GM12878 (cell line): Measurements from ENCODE around the gene FGD3. TPM values are rescaled to one million over a fixed set of nuclear protein-coding genes. Genes with fewer than 3 reads are reported as not detected.

ENCODE experiments used
- ATAC-seq: fragments of 200-7000 bp; cut with Tn5 transposase; 3 replicates; pipeline ENCODE4 v1.9.1; 2020; ENCODE audit warnings: mild to moderate bottlenecking, moderate library complexity
- BruUV-seq: library from RNA; stranded (reverse); fragments of 400-500 nt; replicated peaks from 2 replicates; lab custom pipeline; 2021; lab: Mats Ljungman, UMichigan
- CTCF ChIA-PET: fragments of 300-600 bp; sonication (Branson Sonifier 250); formaldehyde crosslinking; extraction: SDS; loops from one replicate; lab custom pipeline; 2021; ENCODE audit warnings: inconsistent platforms; lab: Yijun Ruan, JAX
- POLR2A ChIA-PET: fragments of 350-600 bp; formaldehyde crosslinking; extraction: SDS; loops from one replicate; lab custom pipeline; 2021; ENCODE audit warnings: inconsistent platforms; lab: Charles Lee
- RAD21 ChIA-PET: fragments of 300-600 bp; sonication (Branson Sonifier 250); formaldehyde crosslinking; loops from one replicate; lab custom pipeline; 2023; ENCODE audit warnings: antibody characterized with exemption; ENCODE audit not compliant: unreplicated experiment; lab: Charles Lee
- SMC1A ChIA-PET: fragments of 300-600 bp; sonication (Branson Sonifier 250); formaldehyde crosslinking; loops from one replicate; lab custom pipeline; 2023; ENCODE audit not compliant: unreplicated experiment, uncharacterized antibody; lab: Charles Lee
- DNase-seq: peaks from one replicate; pipeline ENCODE4 v3.0.0-alpha.2; 2011; ENCODE audit warnings: low read depth, low spot score
- FAIRE-seq: peaks from 3 replicates; lab custom pipeline; 2011; peaks lifted over from hg19 to GRCh38; lab: Jason Lieb, UNC
- H2AFZ ChIP-seq: 2 replicates; pipeline ENCODE4 v1.6.0; 2011; ENCODE audit warnings: low read depth, low read length, control low read depth; ENCODE audit not compliant: control insufficient read depth
- H3K27ac ChIP-seq: 2 replicates; pipeline ENCODE4 v1.5.1; 2011; ENCODE audit warnings: control low read depth; ENCODE audit not compliant: control insufficient read depth, insufficient read depth
- H3K27me3 ChIP-seq, 2 experiments: replicated peaks in 1 of 2; 2 replicates each; pipeline versions ENCODE4 v1.6.0 to v1.6.1; 2011; ENCODE audit warnings: low read length in 1 of 2; ENCODE audit not compliant: control insufficient read depth in 2 of 2, insufficient read depth in 2 of 2
- H3K36me3 ChIP-seq, 2 experiments: 2 replicates each; pipeline ENCODE4 v1.5.1; 2011; ENCODE audit warnings: low read length in 1 of 2; ENCODE audit not compliant: control insufficient read depth in 2 of 2, insufficient read depth in 2 of 2
- H3K4me1 ChIP-seq: 2 replicates; pipeline ENCODE4 v1.6.1; 2011; ENCODE audit warnings: mild to moderate bottlenecking, low read length, moderate library complexity, mixed read lengths; ENCODE audit not compliant: control insufficient read depth, insufficient read depth
- H3K4me2 ChIP-seq: 2 replicates; pipeline ENCODE4 v1.6.0; 2011; ENCODE audit warnings: control low read depth; ENCODE audit not compliant: control insufficient read depth, insufficient read depth
- H3K4me3 ChIP-seq: fragments of 200-600 bp; sonication (generic); 2 replicates; pipeline ENCODE4 v1.5.1; 2016
- H3K79me2 ChIP-seq: 2 replicates; pipeline ENCODE4 v1.6.0; 2011; ENCODE audit warnings: low read length; ENCODE audit not compliant: control insufficient read depth, insufficient read depth
- H3K9ac ChIP-seq: 2 replicates; pipeline ENCODE4 v1.8.0; 2011; ENCODE audit warnings: low read length, control low read depth, mixed read lengths; ENCODE audit not compliant: control insufficient read depth, insufficient read depth
- H3K9me3 ChIP-seq: replicated peaks from 3 replicates; pipeline ENCODE4 v1.5.1; 2011; ENCODE audit warnings: mild to moderate bottlenecking, low read length; ENCODE audit not compliant: control insufficient read depth, insufficient read depth
- H4K20me1 ChIP-seq: 2 replicates; pipeline ENCODE4 v1.6.0; 2011; ENCODE audit not compliant: control insufficient read depth, insufficient read depth
- BACH1 ChIP-seq: fragments of 450-650 bp; IDR thresholded peaks from 2 replicates; pipeline ENCODE4 v1.6.1; 2017; ENCODE audit warnings: mild to moderate bottlenecking, borderline replicate concordance
- ESRRA ChIP-seq: IDR thresholded peaks from 2 replicates; pipeline ENCODE4 v1.6.1; 2012; ENCODE audit warnings: mild to moderate bottlenecking, low read length, improper control_type of control experiment
- HDAC6 ChIP-seq: fragments of 200-600 bp; sonication (generic); IDR thresholded peaks from one replicate; pipeline ENCODE4 v1.8.0; 2017; ENCODE audit warnings: antibody characterized with exemption; ENCODE audit not compliant: unreplicated experiment
- HSF1 ChIP-seq: fragments of 150-350 bp; IDR thresholded peaks from 2 replicates; pipeline ENCODE4 v1.6.1; 2014; ENCODE audit warnings: mild to moderate bottlenecking, low read depth, low read length
- IKZF1 ChIP-seq: fragments of 450-650 bp; conservative IDR thresholded peaks from 2 replicates; pipeline ENCODE4 v1.6.1; 2017; ENCODE audit warnings: antibody characterized with exemption, mild to moderate bottlenecking
- RBBP5 ChIP-seq: fragments of 200-600 bp; sonication (generic); conservative IDR thresholded peaks from 2 replicates; pipeline ENCODE4 v1.6.1; 2016
- SMAD1 ChIP-seq: fragments of 450-650 bp; IDR thresholded peaks from 2 replicates; pipeline ENCODE4 v1.6.1; 2018; ENCODE audit warnings: mild to moderate bottlenecking, low read depth; ENCODE audit not compliant: partially characterized antibody
- SMAD5 ChIP-seq: IDR thresholded peaks from 2 replicates; pipeline ENCODE4 v1.6.1; 2016; ENCODE audit warnings: antibody characterized with exemption, low read depth
- TARDBP ChIP-seq: IDR thresholded peaks from 2 replicates; pipeline ENCODE4 v1.6.1; 2016; ENCODE audit warnings: borderline replicate concordance
- YY1 ChIP-seq: IDR thresholded peaks from 2 replicates; pipeline ENCODE4 v1.6.1; 2011; ENCODE audit warnings: low read depth, mild to moderate bottlenecking, low read length
- ZBTB4 ChIP-seq: fragments of 450-650 bp; formaldehyde crosslinking; IDR thresholded peaks from 2 replicates; pipeline ENCODE4 v1.4.0; 2022; ENCODE audit warnings: mild to moderate bottlenecking, moderate library complexity
- WGBS: methylation state at CpG from one replicate; pipeline ENCODE4 v1.1.6; 2016; ENCODE audit warnings: low lambda C conversion rate; ENCODE audit not compliant: insufficient replicate concordance, insufficient coverage; ENCODE audit errors: missing lambda C conversion rate; 5-methylcytosine and 5-hydroxymethylcytosine counted together
- in situ Hi-C: fragments of 300-500 bp; cut with MboI; formaldehyde crosslinking; loops from 9 replicates; pipeline ENCODE4 v1.14.3; 2018; ENCODE audit warnings: mixed read lengths
- intact Hi-C: fragments of 100-400 bp; cut with micrococcal nuclease; formaldehyde crosslinking; loops from one replicate; pipeline ENCODE4 v1.14.2; 2022; ENCODE audit not compliant: unreplicated experiment
- polyA plus RNA-seq, 11 experiments: library from polyadenylated mRNA; depleted of rRNA in 4 of 11; unstranded in 6 of 11; stranded (reverse) in 5 of 11; fragments of >200 nt; fragmentation: Nextera tagmentation in 4 of 11; fragmentation: Illumina TruSeq in 1 of 11; extraction: Ambion mirVana in 4 of 11; extraction: Trizol in 1 of 11; gene quantifications; 1 replicate in 1 of 11; 2 replicates in 10 of 11; pipeline versions ENCODE4 v1.2.1 to v1.2.3, GENCODE V29; 2011 to 2016; ENCODE audit warnings: inconsistent platforms in 2 of 11, missing spikeins in 2 of 11, low read depth in 1 of 11
- total RNA-seq, 4 experiments: library from RNA; depleted of rRNA in 3 of 4; stranded (reverse); fragments of >200 nt in 3 of 4; fragmentation: Illumina TruSeq in 1 of 4; extraction: Trizol in 1 of 4; gene quantifications; 2 replicates each; pipeline versions ENCODE4 v1.2.1 to v1.2.3, GENCODE V29; 2013 to 2021
- TF ChIP-seq, protein P1 (sequence below): IDR thresholded peaks from 2 replicates; pipeline ENCODE4 v1.6.1; 2012; ENCODE audit warnings: low read length, inconsistent platforms
- TF ChIP-seq, protein P2 (sequence below): fragments of 450-650 bp; formaldehyde crosslinking; IDR thresholded peaks from 2 replicates; pipeline ENCODE4 v1.4.0; 2020; ENCODE audit warnings: mild to moderate bottlenecking, moderate library complexity

FGD3 gene
- total and polyA plus RNA-seq, 10 of the 15 experiments (the other 5 are each of a cell fraction or from before 2014, with no cell fraction given), result 0.26 to 18.1 (median 12.4) TPM

DNA sequence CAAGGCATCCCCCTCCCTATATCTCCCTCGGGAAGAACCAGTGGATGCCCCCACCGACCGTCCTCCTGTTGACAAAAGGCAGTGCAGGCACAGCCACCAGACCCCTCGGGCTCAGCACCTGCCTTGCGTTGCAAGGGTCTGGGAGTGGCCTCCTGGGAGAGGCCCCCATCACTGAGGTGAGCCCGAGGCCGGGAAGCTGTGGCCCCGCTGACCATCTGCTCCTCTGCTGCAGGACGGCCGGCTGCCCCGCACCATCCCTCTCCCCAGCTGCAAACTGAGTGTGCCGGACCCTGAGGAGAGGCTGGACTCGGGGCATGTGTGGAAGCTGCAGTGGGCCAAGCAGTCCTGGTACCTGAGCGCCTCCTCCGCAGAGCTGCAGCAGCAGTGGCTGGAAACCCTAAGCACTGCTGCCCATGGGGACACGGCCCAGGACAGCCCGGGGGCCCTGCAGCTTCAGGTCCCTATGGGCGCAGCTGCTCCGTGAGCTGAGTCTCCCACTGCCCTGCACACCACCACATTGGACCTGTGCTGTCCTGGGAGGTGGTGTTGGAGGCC lies 87.9 kb downstream of the FGD3 start (continued):
- TF ChIP-seq, protein P1, sequence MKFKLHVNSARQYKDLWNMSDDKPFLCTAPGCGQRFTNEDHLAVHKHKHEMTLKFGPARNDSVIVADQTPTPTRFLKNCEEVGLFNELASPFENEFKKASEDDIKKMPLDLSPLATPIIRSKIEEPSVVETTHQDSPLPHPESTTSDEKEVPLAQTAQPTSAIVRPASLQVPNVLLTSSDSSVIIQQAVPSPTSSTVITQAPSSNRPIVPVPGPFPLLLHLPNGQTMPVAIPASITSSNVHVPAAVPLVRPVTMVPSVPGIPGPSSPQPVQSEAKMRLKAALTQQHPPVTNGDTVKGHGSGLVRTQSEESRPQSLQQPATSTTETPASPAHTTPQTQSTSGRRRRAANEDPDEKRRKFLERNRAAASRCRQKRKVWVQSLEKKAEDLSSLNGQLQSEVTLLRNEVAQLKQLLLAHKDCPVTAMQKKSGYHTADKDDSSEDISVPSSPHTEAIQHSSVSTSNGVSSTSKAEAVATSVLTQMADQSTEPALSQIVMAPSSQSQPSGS, result no peak
- no peak for TF ChIP-seq ZBTB4
- no peak for TF ChIP-seq SMAD5
- no peak for TF ChIP-seq HDAC6
- no peak for TF ChIP-seq ESRRA

GRCh38 chr9:93035821-93036351 lies 88.6 kb downstream of the FGD3 start:
- CTCF ChIA-PET, result interaction anchor here (0.6 kb wide), 1 partner anchor 93 kb away, joined by 3 read pairs; no protein-coding TSS in a partner anchor
- no peak overlapping the region for H3K27ac ChIP-seq
- intact Hi-C loops (no loop called here), in situ Hi-C loops (no loop called here)
- peaks cover 0 to 6% of the 10 kb centered on the region in 2 experiments for H3K36me3 ChIP-seq
- no peak overlapping the region for H2AFZ ChIP-seq
- ATAC-seq (no peak), DNase-seq (no peak), FAIRE-seq (no peak)
- no peaks in the 10 kb centered on the region for H3K79me2 ChIP-seq
- POLR2A ChIA-PET, result interaction anchor here (1.2 kb wide), 1 partner anchor 17 kb away, joined by 3 read pairs; no protein-coding TSS in a partner anchor
- SMC1A ChIA-PET, result no interaction called here
- no peaks in the 10 kb centered on the region for H4K20me1 ChIP-seq
- no peak overlapping the region for H3K4me3 ChIP-seq
- peaks cover 9% of the 10 kb centered on the region for H3K4me1 ChIP-seq
- H3K9me3 ChIP-seq, result no peaks in the 10 kb centered on the region
- WGBS, result 78% methylated on average over 13 of the region's 13 CpGs
- RAD21 ChIA-PET, result no interaction called here
- H3K27me3 ChIP-seq, result no peaks in the 10 kb centered on the region
- no peak overlapping the region for H3K4me2 ChIP-seq
- no peak overlapping the region for H3K9ac ChIP-seq
- BruUV-seq, result no TSS peak
- no peak for TF ChIP-seq TARDBP
- TF ChIP-seq, protein P2, sequence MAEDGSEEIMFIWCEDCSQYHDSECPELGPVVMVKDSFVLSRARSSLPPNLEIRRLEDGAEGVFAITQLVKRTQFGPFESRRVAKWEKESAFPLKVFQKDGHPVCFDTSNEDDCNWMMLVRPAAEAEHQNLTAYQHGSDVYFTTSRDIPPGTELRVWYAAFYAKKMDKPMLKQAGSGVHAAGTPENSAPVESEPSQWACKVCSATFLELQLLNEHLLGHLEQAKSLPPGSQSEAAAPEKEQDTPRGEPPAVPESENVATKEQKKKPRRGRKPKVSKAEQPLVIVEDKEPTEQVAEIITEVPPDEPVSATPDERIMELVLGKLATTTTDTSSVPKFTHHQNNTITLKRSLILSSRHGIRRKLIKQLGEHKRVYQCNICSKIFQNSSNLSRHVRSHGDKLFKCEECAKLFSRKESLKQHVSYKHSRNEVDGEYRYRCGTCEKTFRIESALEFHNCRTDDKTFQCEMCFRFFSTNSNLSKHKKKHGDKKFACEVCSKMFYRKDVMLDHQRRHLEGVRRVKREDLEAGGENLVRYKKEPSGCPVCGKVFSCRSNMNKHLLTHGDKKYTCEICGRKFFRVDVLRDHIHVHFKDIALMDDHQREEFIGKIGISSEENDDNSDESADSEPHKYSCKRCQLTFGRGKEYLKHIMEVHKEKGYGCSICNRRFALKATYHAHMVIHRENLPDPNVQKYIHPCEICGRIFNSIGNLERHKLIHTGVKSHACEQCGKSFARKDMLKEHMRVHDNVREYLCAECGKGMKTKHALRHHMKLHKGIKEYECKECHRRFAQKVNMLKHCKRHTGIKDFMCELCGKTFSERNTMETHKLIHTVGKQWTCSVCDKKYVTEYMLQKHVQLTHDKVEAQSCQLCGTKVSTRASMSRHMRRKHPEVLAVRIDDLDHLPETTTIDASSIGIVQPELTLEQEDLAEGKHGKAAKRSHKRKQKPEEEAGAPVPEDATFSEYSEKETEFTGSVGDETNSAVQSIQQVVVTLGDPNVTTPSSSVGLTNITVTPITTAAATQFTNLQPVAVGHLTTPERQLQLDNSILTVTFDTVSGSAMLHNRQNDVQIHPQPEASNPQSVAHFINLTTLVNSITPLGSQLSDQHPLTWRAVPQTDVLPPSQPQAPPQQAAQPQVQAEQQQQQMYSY (CRISPR knock-in tag), result no peak
- no peak for TF ChIP-seq YY1
- TF ChIP-seq IKZF1, result no peak
- TF ChIP-seq RBBP5, result no peak
- TF ChIP-seq BACH1, result no peak
- no peak for TF ChIP-seq HSF1
- TF ChIP-seq SMAD1, result no peak
